Measurements from ENCODE around the gene SPEG.

SPEG gene

GRCh38 chr2:219447242-219448098 is 12.8 kb downstream of the SPEG start:
- DNase-seq (ENCODE audit: low read depth): no peak
- H3K4me3 ChIP-seq (ENCODE audit: low read length): no peak overlapping the region
- no peak for TF ChIP-seq CTCF (IDR thresholded peaks at IDR 0.05; ENCODE audit: insufficient read depth, low read depth, low read length, missing control alignments)

- H3K4me3 ChIP-seq (ENCODE audit: low read length): no peak overlapping the region
- DNase-seq (ENCODE audit: low read depth): no peak
- TF ChIP-seq CTCF (IDR thresholded peaks at IDR 0.05; ENCODE audit: insufficient read depth, low read depth, low read length, missing control alignments): no peak
Observed at GRCh38 chr2:219448099-219448775, 13.6 kb downstream of the SPEG start.

- no peak overlapping the region for H3K4me3 ChIP-seq (ENCODE audit: low read length)
- TF ChIP-seq CTCF (IDR thresholded peaks at IDR 0.05; ENCODE audit: insufficient read depth, low read depth, low read length, missing control alignments): no peak
- DNase-seq (ENCODE audit: low read depth): no peak
Observed at GRCh38 chr2:219448776-219449341, 14.2 kb downstream of the SPEG start.

- no peak for TF ChIP-seq CTCF (IDR thresholded peaks at IDR 0.05; ENCODE audit: insufficient read depth, low read depth, low read length, missing control alignments)
- DNase-seq (ENCODE audit: low read depth): no peak
- H3K4me3 ChIP-seq (ENCODE audit: low read length): no peak overlapping the region
Observed at GRCh38 chr2:219449609-219450008, 15.0 kb downstream of the SPEG start.

GRCh38 chr2:219451661-219452360 is 17.2 kb downstream of the SPEG start:
- TF ChIP-seq CTCF (IDR thresholded peaks at IDR 0.05; ENCODE audit: insufficient read depth, low read depth, low read length, missing control alignments): no peak
- DNase-seq (ENCODE audit: low read depth): no peak

GRCh38 chr2:219452361-219453317 is 18.0 kb downstream of the SPEG start:
- peak; percentile 98 for DNase-seq (ENCODE audit: low read depth)
- H3K4me3 ChIP-seq (ENCODE audit: low read length): no peak overlapping the region
- TF ChIP-seq CTCF (IDR thresholded peaks at IDR 0.05; ENCODE audit: insufficient read depth, low read depth, low read length, missing control alignments): no peak

More at GRCh38 chr2:219451661-219452360, 17.2 kb downstream of the SPEG start:
- H3K4me3 ChIP-seq (ENCODE audit: low read length): no peak overlapping the region
